Fibroblast of peridontal ligament (primary cell): ENCODE measurements around the gene MAP2K5.
A peak's percentile ranks its signal among the peaks of the same experiment; 100 is the strongest.
"Not testable (repeated sequence)": the region's sequence is repeated elsewhere in the genome, so short reads cannot be mapped to it uniquely, and the experiment has no call there.

ENCODE experiments used
- DNase-seq: peaks from one replicate; pipeline ENCODE4 v3.0.0-alpha.2; 2010; ENCODE audit errors: extremely low read depth

MAP2K5 gene

GRCh38 chr15:67672834-67673233, 130.3 kb downstream of the MAP2K5 start:
- DNase-seq: not testable (repeated sequence)

GRCh38 chr15:67674983-67675382, 132.5 kb downstream of the MAP2K5 start:
- DNase-seq: peak; percentile 3

- no peak for DNase-seq
These were observed 135.6 kb downstream of the MAP2K5 start for GRCh38 chr15:67678089-67678488.

GRCh38 chr15:67678993-67679392, 136.5 kb downstream of the MAP2K5 start:
- DNase-seq: no peak

GRCh38 chr15:67680641-67681040, 138.1 kb downstream of the MAP2K5 start:
- DNase-seq: peak; percentile 9

GRCh38 chr15:67685008-67685599, 142.6 kb downstream of the MAP2K5 start:
- peak; percentile 57 for DNase-seq

- no peak for DNase-seq
These were observed 143.2 kb downstream of the MAP2K5 start for GRCh38 chr15:67685716-67686115.

GRCh38 chr15:67690936-67691335, 148.4 kb downstream of the MAP2K5 start:
- peak; percentile 76 for DNase-seq

GRCh38 chr15:67691450-67691849, 148.9 kb downstream of the MAP2K5 start:
- DNase-seq: no peak

- DNase-seq: no peak
These were observed 150.1 kb downstream of the MAP2K5 start for GRCh38 chr15:67692573-67692972.

GRCh38 chr15:67696087-67696486, 153.6 kb downstream of the MAP2K5 start:
- no peak for DNase-seq

GRCh38 chr15:67700023-67700422, 157.5 kb downstream of the MAP2K5 start:
- peak; percentile 18 for DNase-seq

- DNase-seq: peak; percentile 72
These were observed 159.2 kb downstream of the MAP2K5 start for GRCh38 chr15:67701669-67702068.

- no peak for DNase-seq
These were observed 165.2 kb downstream of the MAP2K5 start for GRCh38 chr15:67707520-67708283.

- no peak for DNase-seq
These were observed 166.0 kb downstream of the MAP2K5 start for GRCh38 chr15:67708500-67708899.

- no peak for DNase-seq
These were observed 172.7 kb downstream of the MAP2K5 start for GRCh38 chr15:67715170-67715569.

GRCh38 chr15:67716171-67716570, 173.7 kb downstream of the MAP2K5 start:
- DNase-seq: no peak

- no peak for DNase-seq
These were observed 175.3 kb downstream of the MAP2K5 start for GRCh38 chr15:67717776-67718175.

- DNase-seq: no peak
These were observed 176.9 kb downstream of the MAP2K5 start for GRCh38 chr15:67719330-67719959.

- DNase-seq: no peak
These were observed 178.2 kb downstream of the MAP2K5 start for GRCh38 chr15:67720556-67721175.

GRCh38 chr15:67722030-67722817, 179.7 kb downstream of the MAP2K5 start:
- DNase-seq: no peak
